Muscle of back (tissue), 13 donors: ENCODE results near the gene HTR3A. TPM values are rescaled to one million over a fixed set of nuclear protein-coding genes. Genes with fewer than 3 reads are reported as not detected.
A peak's percentile ranks its signal among the peaks of the same experiment; 100 is the strongest.
"Not testable (repeated sequence)": the region's sequence is repeated elsewhere in the genome, so short reads cannot be mapped to it uniquely, and the experiment has no call there.

Source experiments
- DNase-seq, 3 donors: peaks; one replicate each; pipeline versions ENCODE4 v3.0.0 to v3.0.0-alpha.2; 2013
- long read RNA-seq, 9 donors: transcript quantifications; one replicate each; lab custom pipeline, GENCODE V29; 2026
- polyA plus RNA-seq, 10 donors: library from polyadenylated mRNA; unstranded; fragments of 120-200 nt; gene quantifications; one replicate each; pipeline ENCODE4 v1.2.1, GENCODE V29; 2013; ENCODE audit not compliant: insufficient read length in 10 of 10

HTR3A gene
- polyA plus RNA-seq: under 1 TPM in 6 of 10 donors, not detected in 4; 0.08 to 0.18 (median 0.16) TPM
- long read RNA-seq, donor 1: 0 reads
- long read RNA-seq, donor 2: 0 reads
- long read RNA-seq, donor 3: 0 reads
- long read RNA-seq, donor 4: 0 reads
- long read RNA-seq, donor 5: 0 reads
- long read RNA-seq, donor 6: 0 reads
- long read RNA-seq, donor 7: 0 reads
- long read RNA-seq, donor 8: 0 reads
- long read RNA-seq, donor 9: 0 reads

- DNase-seq: peak; percentile 13 to 57 (median 36)
Measured at GRCh38 chr11:113974741-113975470, at the start of gene HTR3A. TSS of gene HTR3A (plus strand) at chr11:113975108. CDS start at chr11:113975326, 218 bp downstream.

- no peak for DNase-seq
Measured at GRCh38 chr11:113926273-113927197, 48.4 kb upstream of the HTR3A start.

GRCh38 chr11:113928311-113928710 is 46.6 kb upstream of the HTR3A start:
- no peak for DNase-seq

- no peak for DNase-seq
Measured at GRCh38 chr11:113932788-113933187, 42.1 kb upstream of the HTR3A start.

- not testable (repeated sequence) for DNase-seq
Measured at GRCh38 chr11:113934193-113934592, 40.7 kb upstream of the HTR3A start.

GRCh38 chr11:113934761-113935160 is 40.1 kb upstream of the HTR3A start:
- DNase-seq: no peak

- no peak for DNase-seq
Measured at GRCh38 chr11:113935858-113936257, 39.0 kb upstream of the HTR3A start.

- no peak for DNase-seq
Measured at GRCh38 chr11:113937918-113938317, 37.0 kb upstream of the HTR3A start.

GRCh38 chr11:113942256-113942655 is 32.7 kb upstream of the HTR3A start:
- DNase-seq: no peak

GRCh38 chr11:113946162-113946561 is 28.7 kb upstream of the HTR3A start:
- DNase-seq: not testable (repeated sequence)

GRCh38 chr11:113947994-113948393 is 26.9 kb upstream of the HTR3A start:
- no peak for DNase-seq

- no peak for DNase-seq
Measured at GRCh38 chr11:113949891-113950290, 25.0 kb upstream of the HTR3A start.

GRCh38 chr11:113951537-113951936 is 23.4 kb upstream of the HTR3A start:
- no peak for DNase-seq

GRCh38 chr11:113952070-113952469 is 22.8 kb upstream of the HTR3A start:
- DNase-seq: no peak

GRCh38 chr11:113952588-113952987 is 22.3 kb upstream of the HTR3A start:
- peak in 1 of 3 donors; percentile 13 for DNase-seq

GRCh38 chr11:113954235-113954634 is 20.7 kb upstream of the HTR3A start:
- no peak for DNase-seq

GRCh38 chr11:113956986-113957385 is 17.9 kb upstream of the HTR3A start:
- no peak for DNase-seq

- DNase-seq: no peak
Measured at GRCh38 chr11:113960702-113961330, 14.1 kb upstream of the HTR3A start.

GRCh38 chr11:113967361-113967760 is 7.5 kb upstream of the HTR3A start:
- DNase-seq: no peak

- DNase-seq: peak in 1 of 3 donors; percentile 30
Measured at GRCh38 chr11:113971506-113972195, 3.3 kb upstream of the HTR3A start.

- no peak for DNase-seq
Measured at GRCh38 chr11:113977071-113977490, 2.2 kb downstream of the HTR3A start.
